MCF 10A (cell line): Measurements from ENCODE around the gene GRM8. TPM values are rescaled to one million over a fixed set of nuclear protein-coding genes. Genes with fewer than 3 reads are reported as not detected.

Experiments used
- BruUV-seq: library from RNA; stranded (reverse); fragments of 400-500 nt; replicated peaks from 2 replicates; lab custom pipeline; 2021; lab: Mats Ljungman, UMichigan
- CTCF ChIA-PET: fragments of 300-600 bp; sonication (Branson Sonifier 250); formaldehyde crosslinking; extraction: SDS; loops from one replicate; lab custom pipeline; 2021; ENCODE audit warnings: antibody characterized with exemption, inconsistent platforms; lab: Yijun Ruan, JAX
- POLR2A ChIA-PET: fragments of 300-600, 350-650 bp; sonication (Branson Sonifier 250); formaldehyde crosslinking; extraction: SDS; loops from one replicate; lab custom pipeline; 2020; ENCODE audit warnings: antibody characterized with exemption, inconsistent platforms; lab: Yijun Ruan, JAX
- DNase-seq: peaks from one replicate; pipeline ENCODE4 v3.0.0-alpha.2; 2018; ENCODE audit not compliant: unreplicated experiment
- H3K27ac Mint-ChIP-seq: one replicate; pipeline ENCODE4 v1.8.0; 2022; ENCODE audit warnings: mild to moderate bottlenecking, low read depth, mixed read lengths; ENCODE audit not compliant: unreplicated experiment
- H3K27me3 Mint-ChIP-seq: one replicate; pipeline ENCODE4 v1.8.0; 2022; ENCODE audit warnings: mixed read lengths; ENCODE audit not compliant: insufficient read depth, unreplicated experiment
- H3K36me3 Mint-ChIP-seq: one replicate; pipeline ENCODE4 v1.8.0; 2022; ENCODE audit warnings: mild to moderate bottlenecking, moderate library complexity, mixed read lengths; ENCODE audit not compliant: insufficient read depth, unreplicated experiment
- H3K4me1 Mint-ChIP-seq: one replicate; pipeline ENCODE4 v1.8.0; 2022; ENCODE audit warnings: mixed read lengths; ENCODE audit not compliant: insufficient read depth, unreplicated experiment
- H3K4me3 Mint-ChIP-seq: one replicate; pipeline ENCODE4 v1.8.0; 2022; ENCODE audit warnings: mild to moderate bottlenecking, moderate library complexity, mixed read lengths; ENCODE audit not compliant: unreplicated experiment
- H3K9me3 Mint-ChIP-seq: one replicate; pipeline ENCODE4 v1.8.0; 2022; ENCODE audit warnings: mixed read lengths; ENCODE audit not compliant: unreplicated experiment
- intact Hi-C: fragments of 100-400 bp; cut with micrococcal nuclease; formaldehyde crosslinking; loops from 2 replicates; pipeline ENCODE4 v1.14.1; 2022
- total RNA-seq: library from RNA; stranded (reverse); gene quantifications from 2 replicates; pipeline ENCODE4 v1.2.3, GENCODE V29; 2022
- TF ChIP-seq, protein P1 (sequence below): fragments of 200-600 bp; IDR thresholded peaks from one replicate; pipeline ENCODE4 v1.8.0; 2022; ENCODE audit warnings: antibody characterized with exemption, mild to moderate bottlenecking; ENCODE audit not compliant: unreplicated experiment

GRM8 gene
- total RNA-seq, 1 experiment from 2014 or later, result not detected

DNA sequence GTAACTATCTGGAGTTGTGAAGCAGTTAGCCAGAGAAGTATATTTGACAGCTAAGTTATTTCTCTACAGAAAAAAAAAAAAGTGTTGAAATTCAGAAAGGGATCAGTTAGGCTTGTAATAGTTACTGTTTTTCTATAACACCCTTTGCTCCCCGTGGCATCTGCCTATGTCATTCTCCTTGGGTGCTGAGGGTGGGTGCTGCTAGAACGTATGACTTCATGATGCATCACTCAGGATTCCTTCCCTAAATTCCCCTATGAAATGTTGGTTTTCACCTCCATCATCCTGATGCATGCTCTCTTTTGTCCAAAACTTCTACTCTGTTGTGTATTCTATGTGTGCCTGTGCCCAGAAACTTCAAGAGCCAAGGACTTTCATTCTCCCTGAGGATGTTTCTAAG, 536.4 kb downstream of the GRM8 start:
- Mint-ChIP-seq H3K27ac (no peak overlapping the region), H3K27me3 (no peaks in the 10 kb centered on the region), H3K4me3 (no peak overlapping the region), H3K4me1 (peaks cover 6% of the 10 kb centered on the region), H3K36me3 (no peaks in the 10 kb centered on the region), H3K9me3 (no peaks in the 10 kb centered on the region)
- no TSS peak for BruUV-seq
- TF ChIP-seq, protein P1, sequence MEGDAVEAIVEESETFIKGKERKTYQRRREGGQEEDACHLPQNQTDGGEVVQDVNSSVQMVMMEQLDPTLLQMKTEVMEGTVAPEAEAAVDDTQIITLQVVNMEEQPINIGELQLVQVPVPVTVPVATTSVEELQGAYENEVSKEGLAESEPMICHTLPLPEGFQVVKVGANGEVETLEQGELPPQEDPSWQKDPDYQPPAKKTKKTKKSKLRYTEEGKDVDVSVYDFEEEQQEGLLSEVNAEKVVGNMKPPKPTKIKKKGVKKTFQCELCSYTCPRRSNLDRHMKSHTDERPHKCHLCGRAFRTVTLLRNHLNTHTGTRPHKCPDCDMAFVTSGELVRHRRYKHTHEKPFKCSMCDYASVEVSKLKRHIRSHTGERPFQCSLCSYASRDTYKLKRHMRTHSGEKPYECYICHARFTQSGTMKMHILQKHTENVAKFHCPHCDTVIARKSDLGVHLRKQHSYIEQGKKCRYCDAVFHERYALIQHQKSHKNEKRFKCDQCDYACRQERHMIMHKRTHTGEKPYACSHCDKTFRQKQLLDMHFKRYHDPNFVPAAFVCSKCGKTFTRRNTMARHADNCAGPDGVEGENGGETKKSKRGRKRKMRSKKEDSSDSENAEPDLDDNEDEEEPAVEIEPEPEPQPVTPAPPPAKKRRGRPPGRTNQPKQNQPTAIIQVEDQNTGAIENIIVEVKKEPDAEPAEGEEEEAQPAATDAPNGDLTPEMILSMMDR, result no peak
- intact Hi-C loops, result no loop called here
- ChIA-PET CTCF (no interaction called here), POLR2A (no interaction called here)
- DNase-seq, result no peak

DNA sequence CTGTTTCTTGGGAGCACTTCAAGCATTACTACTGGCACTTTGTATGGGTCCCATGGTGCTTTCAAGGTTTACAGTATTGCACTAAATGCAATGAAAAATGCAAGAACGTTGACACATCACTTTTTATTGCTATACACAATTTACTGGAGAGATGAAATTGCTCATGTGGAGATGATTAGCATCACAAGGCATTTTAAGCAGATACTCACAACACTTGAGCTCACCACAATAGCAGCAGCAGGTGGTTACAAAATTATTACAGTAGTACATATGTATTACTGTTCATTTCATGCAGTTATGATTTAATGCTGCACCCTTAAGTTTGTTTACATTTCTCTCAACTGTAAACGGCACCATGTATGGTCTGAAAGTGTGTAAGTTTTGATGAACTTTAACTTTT, 537.7 kb downstream of the GRM8 start:
- Mint-ChIP-seq H3K36me3 (no peaks in the 10 kb centered on the region), H3K9me3 (no peaks in the 10 kb centered on the region), H3K27ac (no peak overlapping the region), H3K4me1 (peaks cover 6% of the 10 kb centered on the region), H3K27me3 (no peaks in the 10 kb centered on the region), H3K4me3 (no peak overlapping the region)
- TF ChIP-seq, protein P1, result no peak
- no peak for DNase-seq
- BruUV-seq, result no TSS peak
- intact Hi-C loops, result no loop called here
- POLR2A ChIA-PET, result no interaction called here
- CTCF ChIA-PET, result interaction anchor here (0.6 kb wide), 1 partner anchor 106 kb away, joined by 3 read pairs; no protein-coding TSS in a partner anchor

DNA sequence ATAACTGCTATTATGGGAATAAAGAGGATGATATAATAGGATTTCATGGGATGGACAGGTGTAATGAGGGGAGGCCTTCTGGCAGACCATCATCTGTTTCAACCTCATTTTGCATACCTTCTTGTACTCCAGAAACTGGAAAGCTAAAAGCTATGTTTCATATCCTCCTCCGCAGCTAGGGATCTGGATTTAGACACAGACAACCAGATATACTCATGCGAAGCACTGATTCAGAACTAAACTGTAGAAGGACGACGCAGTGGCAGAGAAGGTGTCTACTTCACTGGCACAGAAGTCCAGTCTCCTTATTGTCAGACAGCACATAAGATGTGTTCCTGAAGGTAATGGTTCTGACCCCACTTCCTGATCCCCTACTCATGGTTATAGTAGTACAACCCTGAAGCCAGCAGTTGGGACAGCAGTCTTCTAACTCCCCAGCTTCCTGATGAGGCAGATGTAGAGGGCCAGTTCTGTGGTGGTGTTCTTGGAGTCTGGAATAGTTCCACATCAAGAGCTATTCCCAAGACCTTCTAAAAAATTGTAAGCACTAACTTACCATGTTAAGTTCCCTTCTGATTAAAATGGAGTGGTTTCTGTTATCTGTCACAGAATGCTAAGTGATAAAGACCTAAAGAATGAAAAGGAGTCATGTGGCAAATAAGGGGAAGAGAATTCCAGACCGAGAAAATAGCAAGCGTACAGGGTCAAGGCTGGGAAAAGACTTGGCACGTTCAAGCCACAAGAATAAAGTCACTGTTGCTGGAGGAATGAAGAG, 550.3 kb downstream of the GRM8 start:
- H3K27ac Mint-ChIP-seq, result no peak overlapping the region
- no TSS peak for BruUV-seq
- peaks cover 16% of the 10 kb centered on the region for H3K4me1 Mint-ChIP-seq
- TF ChIP-seq, protein P1, result no peak
- no peaks in the 10 kb centered on the region for H3K27me3 Mint-ChIP-seq
- no peak for DNase-seq
- H3K4me3 Mint-ChIP-seq, result no peak overlapping the region
- ChIA-PET CTCF (no interaction called here), POLR2A (no interaction called here)
- intact Hi-C loops, result no loop called here
- no peaks in the 10 kb centered on the region for H3K36me3 Mint-ChIP-seq
- H3K9me3 Mint-ChIP-seq, result no peaks in the 10 kb centered on the region

DNA sequence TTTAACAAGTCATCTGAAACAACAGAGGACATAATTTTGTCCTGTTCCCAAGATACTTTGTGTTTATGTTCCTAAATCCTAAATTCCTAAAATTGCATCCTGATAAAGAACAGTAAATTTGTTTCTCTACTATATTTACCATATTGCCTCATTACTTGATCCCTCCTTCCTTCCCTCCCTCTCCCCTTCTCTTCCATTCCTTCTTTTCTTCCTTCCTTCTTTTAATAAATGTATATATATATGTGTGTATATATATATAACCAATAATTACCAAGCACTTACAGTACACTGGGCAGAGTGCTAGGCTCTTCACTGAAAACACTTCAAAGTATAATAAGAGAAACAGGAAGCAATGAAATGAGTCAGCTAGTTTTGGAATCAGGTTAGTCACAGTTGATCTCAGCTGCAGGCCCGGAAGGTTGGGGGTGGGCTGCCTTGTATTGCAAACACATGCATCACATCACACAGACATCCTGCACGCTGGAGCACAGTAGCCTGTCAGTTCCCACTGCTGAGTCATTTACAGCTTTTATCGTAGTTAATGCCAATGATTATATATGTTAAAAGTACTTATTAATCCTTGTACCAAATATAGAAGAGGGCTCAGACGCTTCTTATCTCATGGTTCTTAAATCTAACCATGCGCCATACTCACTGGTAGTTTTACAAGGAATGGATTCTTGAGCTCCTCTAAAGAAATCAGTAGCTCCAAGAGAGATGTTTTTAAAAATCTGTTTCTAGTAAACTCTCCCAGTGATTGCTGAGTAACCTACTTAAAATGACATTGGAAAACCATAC, 551.7 kb downstream of the GRM8 start:
- no TSS peak for BruUV-seq
- Mint-ChIP-seq H3K4me1 (peaks cover 16% of the 10 kb centered on the region), H3K36me3 (no peaks in the 10 kb centered on the region), H3K4me3 (no peak overlapping the region), H3K9me3 (no peaks in the 10 kb centered on the region), H3K27ac (no peak overlapping the region), H3K27me3 (no peaks in the 10 kb centered on the region)
- CTCF ChIA-PET, result interaction anchor here (0.6 to 1.2 kb wide), 3 partner anchors 88 to 1105 kb away, joined by 3 to 6 read pairs (median 3); no protein-coding TSS in a partner anchor
- peak; percentile 94 for DNase-seq
- intact Hi-C loops, result no loop called here
- TF ChIP-seq, protein P1, result no peak
- POLR2A ChIA-PET, result interaction anchor here (0.6 to 0.9 kb wide), 2 partner anchors 8 to 11 kb away, joined by 3 to 7 read pairs; no protein-coding TSS in a partner anchor
